ENCODE measurements around the gene SOX18. TPM values are rescaled to one million over a fixed set of nuclear protein-coding genes. Genes with fewer than 3 reads are reported as not detected.

The SOX18 gene
- total and polyA plus RNA-seq, 2 of the 13 experiments (the other 11 are each of a cell fraction or from before 2014, with no cell fraction given): 1.6 to 1.9 TPM

GRCh38 chr20:64062596-64063388 lies 13.4 kb upstream of the SOX18 start, which contains the start of gene TCEA2 (continued):
- no peak for TF ChIP-seq CCAR2 (optimal IDR thresholded peaks at IDR 0.05; ENCODE audit: low read depth, low read length)
- no peak for TF ChIP-seq ZNF343 (CRISPR knock-in tag; IDR thresholded peaks at IDR 0.05)
- peak; percentile 79; the same call in 1 of the 2 replicates for TF ChIP-seq FIP1L1 (IDR thresholded peaks at IDR 0.05; ENCODE audit: borderline replicate concordance, insufficient read depth, low read depth, low read length)
- peak; percentile 98; the same call in 1 of the 2 replicates for TF ChIP-seq ZNF136 (CRISPR knock-in tag; IDR thresholded peaks at IDR 0.05; ENCODE audit: low read depth)
- TF ChIP-seq ZNF776 (CRISPR knock-in tag; IDR thresholded peaks at IDR 0.05): peak; percentile 92
- no peak for TF ChIP-seq SCMH1 (CRISPR knock-in tag; IDR thresholded peaks at IDR 0.05; ENCODE audit: borderline replicate concordance)
- peak; percentile 76; the same call in 1 of the 2 replicates for TF ChIP-seq ZNF616 (CRISPR knock-in tag; IDR thresholded peaks at IDR 0.05; ENCODE audit: low read depth)
- TF ChIP-seq EHMT2 (IDR thresholded peaks at IDR 0.05; ENCODE audit: borderline replicate concordance, low read depth, low read length): no peak
- peak; percentile 43 for TF ChIP-seq HNF4A (CRISPR knock-in tag; IDR thresholded peaks at IDR 0.05)
- peak; percentile 84 for TF ChIP-seq HDAC2 (CRISPR knock-in tag; IDR thresholded peaks at IDR 0.05)
- TF ChIP-seq, protein P1, sequence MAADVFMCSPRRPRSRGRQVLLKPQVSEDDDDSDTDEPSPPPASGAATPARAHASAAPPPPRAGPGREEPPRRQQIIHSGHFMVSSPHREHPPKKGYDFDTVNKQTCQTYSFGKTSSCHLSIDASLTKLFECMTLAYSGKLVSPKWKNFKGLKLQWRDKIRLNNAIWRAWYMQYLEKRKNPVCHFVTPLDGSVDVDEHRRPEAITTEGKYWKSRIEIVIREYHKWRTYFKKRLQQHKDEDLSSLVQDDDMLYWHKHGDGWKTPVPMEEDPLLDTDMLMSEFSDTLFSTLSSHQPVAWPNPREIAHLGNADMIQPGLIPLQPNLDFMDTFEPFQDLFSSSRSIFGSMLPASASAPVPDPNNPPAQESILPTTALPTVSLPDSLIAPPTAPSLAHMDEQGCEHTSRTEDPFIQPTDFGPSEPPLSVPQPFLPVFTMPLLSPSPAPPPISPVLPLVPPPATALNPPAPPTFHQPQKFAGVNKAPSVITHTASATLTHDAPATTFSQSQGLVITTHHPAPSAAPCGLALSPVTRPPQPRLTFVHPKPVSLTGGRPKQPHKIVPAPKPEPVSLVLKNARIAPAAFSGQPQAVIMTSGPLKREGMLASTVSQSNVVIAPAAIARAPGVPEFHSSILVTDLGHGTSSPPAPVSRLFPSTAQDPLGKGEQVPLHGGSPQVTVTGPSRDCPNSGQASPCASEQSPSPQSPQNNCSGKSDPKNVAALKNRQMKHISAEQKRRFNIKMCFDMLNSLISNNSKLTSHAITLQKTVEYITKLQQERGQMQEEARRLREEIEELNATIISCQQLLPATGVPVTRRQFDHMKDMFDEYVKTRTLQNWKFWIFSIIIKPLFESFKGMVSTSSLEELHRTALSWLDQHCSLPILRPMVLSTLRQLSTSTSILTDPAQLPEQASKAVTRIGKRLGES (CRISPR knock-in tag; IDR thresholded peaks at IDR 0.05; ENCODE audit: borderline replicate concordance): no peak
- TF ChIP-seq, protein P2, sequence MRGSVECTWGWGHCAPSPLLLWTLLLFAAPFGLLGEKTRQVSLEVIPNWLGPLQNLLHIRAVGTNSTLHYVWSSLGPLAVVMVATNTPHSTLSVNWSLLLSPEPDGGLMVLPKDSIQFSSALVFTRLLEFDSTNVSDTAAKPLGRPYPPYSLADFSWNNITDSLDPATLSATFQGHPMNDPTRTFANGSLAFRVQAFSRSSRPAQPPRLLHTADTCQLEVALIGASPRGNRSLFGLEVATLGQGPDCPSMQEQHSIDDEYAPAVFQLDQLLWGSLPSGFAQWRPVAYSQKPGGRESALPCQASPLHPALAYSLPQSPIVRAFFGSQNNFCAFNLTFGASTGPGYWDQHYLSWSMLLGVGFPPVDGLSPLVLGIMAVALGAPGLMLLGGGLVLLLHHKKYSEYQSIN (CRISPR knock-in tag; IDR thresholded peaks at IDR 0.05; ENCODE audit: borderline replicate concordance): no peak
- peak; percentile 84 for TF ChIP-seq ZNF205 (CRISPR knock-in tag; IDR thresholded peaks at IDR 0.05)
- TF ChIP-seq POLR2A (IDR thresholded peaks at IDR 0.05; ENCODE audit: insufficient read depth in 1 of 2, low read depth in 2 of 2, low read length in 2 of 2): peak in 1 of 2 experiments; percentile 81; a peak in 2 of 4 replicates
- 0 out of 2 replicates have a peak, but pooled peaks have one; percentile 44 for TF ChIP-seq ZNF460 (CRISPR knock-in tag; IDR thresholded peaks at IDR 0.05; ENCODE audit: borderline replicate concordance)
- TF ChIP-seq, protein P3, sequence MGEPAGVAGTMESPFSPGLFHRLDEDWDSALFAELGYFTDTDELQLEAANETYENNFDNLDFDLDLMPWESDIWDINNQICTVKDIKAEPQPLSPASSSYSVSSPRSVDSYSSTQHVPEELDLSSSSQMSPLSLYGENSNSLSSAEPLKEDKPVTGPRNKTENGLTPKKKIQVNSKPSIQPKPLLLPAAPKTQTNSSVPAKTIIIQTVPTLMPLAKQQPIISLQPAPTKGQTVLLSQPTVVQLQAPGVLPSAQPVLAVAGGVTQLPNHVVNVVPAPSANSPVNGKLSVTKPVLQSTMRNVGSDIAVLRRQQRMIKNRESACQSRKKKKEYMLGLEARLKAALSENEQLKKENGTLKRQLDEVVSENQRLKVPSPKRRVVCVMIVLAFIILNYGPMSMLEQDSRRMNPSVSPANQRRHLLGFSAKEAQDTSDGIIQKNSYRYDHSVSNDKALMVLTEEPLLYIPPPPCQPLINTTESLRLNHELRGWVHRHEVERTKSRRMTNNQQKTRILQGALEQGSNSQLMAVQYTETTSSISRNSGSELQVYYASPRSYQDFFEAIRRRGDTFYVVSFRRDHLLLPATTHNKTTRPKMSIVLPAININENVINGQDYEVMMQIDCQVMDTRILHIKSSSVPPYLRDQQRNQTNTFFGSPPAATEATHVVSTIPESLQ (CRISPR knock-in tag; conservative IDR thresholded peaks at IDR 0.05): no peak
- 0 out of 2 replicates have a peak, but pooled peaks have one; percentile 98 for TF ChIP-seq ZFP82 (CRISPR knock-in tag; IDR thresholded peaks at IDR 0.05; ENCODE audit: borderline replicate concordance)
- peak; percentile 90 for TF ChIP-seq PTBP1 (IDR thresholded peaks at IDR 0.05; ENCODE audit: low read depth, low read length, poor library complexity, severe bottlenecking)
- TF ChIP-seq HIVEP1 (CRISPR knock-in tag; IDR thresholded peaks at IDR 0.05): peak; percentile 95
- no peak for TF ChIP-seq NPAS2 (CRISPR knock-in tag; IDR thresholded peaks at IDR 0.05; ENCODE audit: borderline replicate concordance)
- TF ChIP-seq SIX1 (CRISPR knock-in tag; IDR thresholded peaks at IDR 0.05; ENCODE audit: borderline replicate concordance): no peak; the same call in 1 of the 2 replicates
- TF ChIP-seq ZNF256 (CRISPR knock-in tag; conservative IDR thresholded peaks at IDR 0.05): no peak
- TF ChIP-seq KLF11 (CRISPR knock-in tag; IDR thresholded peaks at IDR 0.05): peak; percentile 90; the same call in 1 of the 2 replicates
- peak; percentile 97 for TF ChIP-seq CREM (IDR thresholded peaks at IDR 0.05)
- peak; percentile 49; the same call in 1 of the 2 replicates for TF ChIP-seq CREM (CRISPR knock-in tag; IDR thresholded peaks at IDR 0.05)

Measured in HepG2 (cell line).